Adrenal gland (tissue), 12 donors: Measurements from ENCODE around the gene GIGYF2. TPM values are rescaled to one million over a fixed set of nuclear protein-coding genes. Genes with fewer than 3 reads are reported as not detected.

ENCODE experiments used
- DNase-seq, 7 donors: peaks; one replicate each; pipeline ENCODE4 v3.0.0-alpha.2; 2019 to 2020
- H3K27ac ChIP-seq, 5 donors: fragments of 200-600 bp; sonication (generic) in 4 of 5; 1 replicate in 3 of 5; 2 replicates in 2 of 5; pipeline versions ENCODE4 v1.5.1 to v1.8.0; 2016 to 2020; ENCODE audit warnings: mild to moderate bottlenecking in 1 of 5
- H3K27me3 ChIP-seq: fragments of 200-600 bp; 2 replicates; pipeline ENCODE4 v1.8.0; 2021
- H3K36me3 ChIP-seq, 2 donors: fragments of 200-600 bp; replicated peaks in 1 of 2; 1 replicate in 1 of 2; 2 replicates in 1 of 2; pipeline versions ENCODE4 v1.5.1 to v1.8.0; 2018 to 2022
- H3K4me1 ChIP-seq, 2 donors: fragments of 200-600 bp; replicated peaks in 1 of 2; 1 replicate in 1 of 2; 2 replicates in 1 of 2; pipeline versions ENCODE4 v1.5.1 to v1.8.0; 2018 to 2021
- H3K4me3 ChIP-seq, 4 donors: fragments of 200-600 bp; sonication (generic) in 3 of 4; one replicate each; pipeline ENCODE4 v1.5.1; 2016 to 2018
- H3K9me3 ChIP-seq, 3 donors: fragments of 200-600 bp; sonication (generic) in 1 of 3; replicated peaks in 1 of 3; 1 replicate in 2 of 3; 2 replicates in 1 of 3; pipeline versions ENCODE4 v1.5.1 to v1.8.0; 2016 to 2021
- POLR2A ChIP-seq, 2 donors: fragments of 450-650 bp; IDR thresholded peaks; one replicate each; pipeline ENCODE4 v1.6.1; 2017; ENCODE audit warnings: antibody characterized with exemption in 2 of 2, mild to moderate bottlenecking in 2 of 2, moderate library complexity in 1 of 2
- WGBS, 4 donors: extraction: QIAGEN DNeasy Blood & Tissue Kit in 2 of 4; methylation state at CpG; one replicate each; pipeline versions ENCODE4 v1.1.5 to v1.1.7; 2013 to 2017; 5-methylcytosine and 5-hydroxymethylcytosine counted together
- intact Hi-C, 2 donors: fragments of 100-400 bp; cut with DNase I; formaldehyde crosslinking; loops; one replicate each; pipeline versions ENCODE4 v1.14.1 to v1.15.0; 2022 to 2023
- polyA plus RNA-seq, 3 donors: library from polyadenylated mRNA; stranded (reverse); fragments of 200-250 nt in 2 of 3; fragments of 350-450 nt in 1 of 3; fragmentation: Illumina TruSeq in 1 of 3; extraction: RNeasy Lipid Tissue Mini Kit (QIAGEN cat#74804) in 1 of 3; gene quantifications; one replicate each; pipeline ENCODE4 v1.2.3, GENCODE V29; 2013 to 2014
- total RNA-seq, 9 donors: library from RNA; depleted of rRNA in 4 of 9; stranded (reverse); fragments of >200 nt in 4 of 9; fragments of 120-200 nt in 1 of 9; fragmentation: NEBNext Ultra II Directional in 1 of 9; extraction: Animal tissue kit (Norgen Biotek cat#: 25700) in 1 of 9; gene quantifications; one replicate each; pipeline versions ENCODE4 v1.1.0 to v1.2.4, GENCODE V29; 2013 to 2023
- TF ChIP-seq, protein P1 (sequence below), 6 experiments: fragments of 450-650 bp in 4 of 6; fragments of 200-600 bp in 2 of 6; sonication (generic) in 1 of 6; IDR thresholded peaks; 1 replicate in 5 of 6; 2 replicates in 1 of 6; pipeline versions ENCODE4 v1.5.1 to v1.8.0; 2016 to 2021; ENCODE audit warnings: antibody characterized with exemption in 6 of 6, mild to moderate bottlenecking in 2 of 6, moderate library complexity in 1 of 6
- donor health status: healthy with polysubstance abuse.
- donor health status: Bipolar disorder and iron deficiency.
- donor health status: DM: yes; HTN: yes; CAD: no.
- donor health status: DM: no; HTN: no; CAD: no.
- donor health status: DM: no; HTN: no; CAD: no.
- donor health status: DM: yes; HTN: yes; CAD: no.

Gene GIGYF2
- total and polyA plus RNA-seq, 12 donors: 13.5 to 93.7 (median 65.4) TPM

DNA sequence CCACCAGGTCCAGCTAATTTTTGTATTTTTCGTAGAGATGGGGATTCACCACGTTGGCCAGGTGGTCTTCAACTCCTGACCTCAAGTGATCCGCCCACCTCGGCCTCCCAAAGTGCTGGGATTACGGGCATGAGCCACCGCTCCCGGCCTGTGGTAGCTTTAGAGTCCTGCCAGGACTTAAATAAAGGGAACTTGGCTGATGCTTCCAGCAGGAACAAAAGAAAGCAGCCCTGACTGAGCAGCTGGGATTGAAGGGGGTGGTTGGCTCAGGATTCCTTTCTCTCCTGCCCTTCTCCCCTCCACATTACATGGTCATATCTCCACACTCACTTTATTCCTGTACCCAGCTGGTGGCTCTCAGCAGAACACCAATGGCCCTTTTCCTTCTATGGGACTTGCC is 43.7 kb upstream of the GIGYF2 start:
- no peaks in the 10 kb centered on the region for H3K4me1 ChIP-seq
- no peaks in the 10 kb centered on the region for H3K9me3 ChIP-seq
- TF ChIP-seq, protein P1, sequence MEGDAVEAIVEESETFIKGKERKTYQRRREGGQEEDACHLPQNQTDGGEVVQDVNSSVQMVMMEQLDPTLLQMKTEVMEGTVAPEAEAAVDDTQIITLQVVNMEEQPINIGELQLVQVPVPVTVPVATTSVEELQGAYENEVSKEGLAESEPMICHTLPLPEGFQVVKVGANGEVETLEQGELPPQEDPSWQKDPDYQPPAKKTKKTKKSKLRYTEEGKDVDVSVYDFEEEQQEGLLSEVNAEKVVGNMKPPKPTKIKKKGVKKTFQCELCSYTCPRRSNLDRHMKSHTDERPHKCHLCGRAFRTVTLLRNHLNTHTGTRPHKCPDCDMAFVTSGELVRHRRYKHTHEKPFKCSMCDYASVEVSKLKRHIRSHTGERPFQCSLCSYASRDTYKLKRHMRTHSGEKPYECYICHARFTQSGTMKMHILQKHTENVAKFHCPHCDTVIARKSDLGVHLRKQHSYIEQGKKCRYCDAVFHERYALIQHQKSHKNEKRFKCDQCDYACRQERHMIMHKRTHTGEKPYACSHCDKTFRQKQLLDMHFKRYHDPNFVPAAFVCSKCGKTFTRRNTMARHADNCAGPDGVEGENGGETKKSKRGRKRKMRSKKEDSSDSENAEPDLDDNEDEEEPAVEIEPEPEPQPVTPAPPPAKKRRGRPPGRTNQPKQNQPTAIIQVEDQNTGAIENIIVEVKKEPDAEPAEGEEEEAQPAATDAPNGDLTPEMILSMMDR (IDR thresholded peaks at IDR 0.05): no peak
- no peak for TF ChIP-seq POLR2A (IDR thresholded peaks at IDR 0.05)
- no peak overlapping the region for H3K27ac ChIP-seq
- H3K36me3 ChIP-seq: no peaks in the 10 kb centered on the region
- no peaks in the 10 kb centered on the region for H3K27me3 ChIP-seq
- intact Hi-C loops: no loop called here
- no peak for DNase-seq
- WGBS, 4 donors: 90 to 97% (median 94%) methylated on average over 7 of the region's 7 CpGs
- no peak overlapping the region for H3K4me3 ChIP-seq

- 82 to 92% (median 85%) methylated on average over 6 of the region's 6 CpGs for WGBS, 4 donors
- H3K9me3 ChIP-seq: no peaks in the 10 kb centered on the region
Measured at GRCh38 chr2:232655392-232655791, 41.7 kb upstream of the GIGYF2 start.

GRCh38 chr2:232658217-232658785 is 38.8 kb upstream of the GIGYF2 start:
- H3K27ac ChIP-seq: no peak overlapping the region
- H3K4me1 ChIP-seq: no peaks in the 10 kb centered on the region
- no peak overlapping the region for H3K4me3 ChIP-seq
- TF ChIP-seq POLR2A (IDR thresholded peaks at IDR 0.05): no peak
- TF ChIP-seq, protein P1 (IDR thresholded peaks at IDR 0.05): no peak
- intact Hi-C loops: no loop called here
- WGBS, 4 donors: 55 to 64% (median 60%) methylated on average over 7 of the region's 7 CpGs
- DNase-seq: no peak
- H3K27me3 ChIP-seq: no peaks in the 10 kb centered on the region
- H3K36me3 ChIP-seq: no peaks in the 10 kb centered on the region
- no peaks in the 10 kb centered on the region for H3K9me3 ChIP-seq

More at GRCh38 chr2:232655392-232655791, 41.7 kb upstream of the GIGYF2 start:
- H3K36me3 ChIP-seq: no peaks in the 10 kb centered on the region
- H3K27ac ChIP-seq: no peak overlapping the region
- no peak for DNase-seq
- no peak overlapping the region for H3K4me3 ChIP-seq
- no peak for TF ChIP-seq POLR2A (IDR thresholded peaks at IDR 0.05)
- TF ChIP-seq, protein P1 (IDR thresholded peaks at IDR 0.05): no peak
- intact Hi-C loops: no loop called here
- H3K4me1 ChIP-seq: no peaks in the 10 kb centered on the region
- no peaks in the 10 kb centered on the region for H3K27me3 ChIP-seq

- no peak overlapping the region for H3K27ac ChIP-seq
- H3K36me3 ChIP-seq: no peaks in the 10 kb centered on the region
- no peak overlapping the region for H3K4me3 ChIP-seq
- intact Hi-C loops: no loop called here
- TF ChIP-seq, protein P1 (IDR thresholded peaks at IDR 0.05): no peak
- no peak for TF ChIP-seq POLR2A (IDR thresholded peaks at IDR 0.05)
- H3K9me3 ChIP-seq: no peaks in the 10 kb centered on the region
- peak in 2 of 7 donors; percentile 30 to 32 for DNase-seq
- H3K27me3 ChIP-seq: no peaks in the 10 kb centered on the region
- 72 to 90% (median 81%) methylated on average over 2 of the region's 2 CpGs for WGBS, 4 donors
- no peaks in the 10 kb centered on the region for H3K4me1 ChIP-seq
Measured at GRCh38 chr2:232659359-232659758, 37.8 kb upstream of the GIGYF2 start.
